ENCODE results near the gene PIEZO2. TPM values are rescaled to one million over a fixed set of nuclear protein-coding genes. Genes with fewer than 3 reads are reported as not detected.

PIEZO2 gene
- total RNA-seq, 1 experiment from 2014 or later: 10.7 TPM

DNA sequence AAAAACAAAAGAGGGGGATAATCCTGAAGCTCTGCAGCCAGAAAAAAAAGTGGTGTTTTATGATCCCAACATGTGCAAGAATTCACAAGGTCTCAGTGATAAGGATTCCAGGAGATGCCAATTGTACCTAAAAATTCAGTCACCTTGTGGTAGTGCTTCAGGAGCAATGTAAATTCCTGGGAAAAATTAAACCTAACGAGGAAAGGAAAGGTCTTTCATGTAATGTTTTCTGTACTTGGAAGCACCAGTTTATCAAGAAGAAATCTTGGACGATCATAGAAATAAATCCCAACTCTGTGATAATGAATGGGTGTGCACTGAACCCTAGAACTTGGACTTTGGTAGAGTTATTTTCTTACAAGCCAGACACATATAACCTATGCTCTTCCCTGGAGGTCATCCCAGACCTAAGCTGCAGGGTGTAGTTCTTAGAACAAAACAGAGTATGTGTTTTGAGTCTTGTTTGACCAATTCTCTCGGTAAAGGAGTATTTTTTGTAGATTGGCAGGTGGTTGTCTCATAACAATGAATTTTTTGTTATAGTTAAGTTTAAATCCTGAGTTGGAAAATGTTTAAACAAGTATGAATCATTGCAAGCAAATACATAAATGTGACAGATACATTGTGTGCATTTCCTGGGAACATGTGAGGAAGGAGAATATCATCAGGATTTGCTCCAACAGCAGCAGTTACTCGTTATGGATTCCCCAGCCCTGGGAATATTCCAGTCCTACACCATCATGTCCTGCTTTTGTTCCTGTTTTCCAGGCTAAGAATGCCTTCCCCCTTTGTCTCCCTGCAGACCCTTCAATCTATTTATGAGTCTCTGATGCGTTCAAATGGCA, 399.0 kb downstream of the PIEZO2 start:
- TF ChIP-seq PRRX2 (CRISPR knock-in tag; IDR thresholded peaks at IDR 0.05): no peak
- no peak overlapping the region for H3K27ac Mint-ChIP-seq
- peaks cover 2% of the 10 kb centered on the region; the same call in 1 of the 2 replicates for H3K4me1 Mint-ChIP-seq
- DNase-seq (ENCODE audit: low spot score) (no peak), ATAC-seq (no peak)
- ChIA-PET CTCF (no interaction called here), POLR2A (no interaction called here)
- H3K9me3 Mint-ChIP-seq: no peaks in the 10 kb centered on the region
- H3K4me3 Mint-ChIP-seq: no peak overlapping the region
- no peaks in the 10 kb centered on the region for H3K36me3 Mint-ChIP-seq
- H3K27me3 Mint-ChIP-seq (ENCODE audit: low read depth): no peaks in the 10 kb centered on the region

DNA sequence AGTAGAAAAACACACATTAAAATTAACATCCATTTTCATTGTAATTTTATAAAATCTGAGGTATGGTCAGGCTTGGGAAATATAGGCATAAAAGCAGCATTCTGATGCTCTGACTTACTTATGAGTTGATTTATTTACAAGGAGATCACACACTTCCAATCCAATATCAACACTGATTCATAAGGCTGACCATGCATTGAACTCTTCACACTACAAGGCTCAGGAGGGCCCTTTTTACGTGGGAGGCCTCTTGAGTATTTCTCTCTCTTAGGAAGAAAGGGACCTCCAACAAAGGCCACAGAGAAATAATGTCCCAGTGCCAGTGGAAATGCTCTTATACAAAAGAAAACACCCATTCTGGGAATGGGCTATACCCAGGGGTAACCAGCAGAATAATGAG, 400.7 kb downstream of the PIEZO2 start:
- H3K4me1 Mint-ChIP-seq: peaks cover 2% of the 10 kb centered on the region; the same call in 1 of the 2 replicates
- no peak overlapping the region for H3K27ac Mint-ChIP-seq
- H3K4me3 Mint-ChIP-seq: no peak overlapping the region
- DNase-seq (ENCODE audit: low spot score) (no peak), ATAC-seq (no peak)
- no peaks in the 10 kb centered on the region for H3K36me3 Mint-ChIP-seq
- H3K27me3 Mint-ChIP-seq (ENCODE audit: low read depth): no peaks in the 10 kb centered on the region
- ChIA-PET POLR2A (no interaction called here), CTCF (no interaction called here)
- no peaks in the 10 kb centered on the region for H3K9me3 Mint-ChIP-seq
- no peak for TF ChIP-seq GRHL2 (CRISPR knock-in tag; IDR thresholded peaks at IDR 0.05; ENCODE audit: insufficient replicate concordance, severe bottlenecking)
- TF ChIP-seq, protein P1, sequence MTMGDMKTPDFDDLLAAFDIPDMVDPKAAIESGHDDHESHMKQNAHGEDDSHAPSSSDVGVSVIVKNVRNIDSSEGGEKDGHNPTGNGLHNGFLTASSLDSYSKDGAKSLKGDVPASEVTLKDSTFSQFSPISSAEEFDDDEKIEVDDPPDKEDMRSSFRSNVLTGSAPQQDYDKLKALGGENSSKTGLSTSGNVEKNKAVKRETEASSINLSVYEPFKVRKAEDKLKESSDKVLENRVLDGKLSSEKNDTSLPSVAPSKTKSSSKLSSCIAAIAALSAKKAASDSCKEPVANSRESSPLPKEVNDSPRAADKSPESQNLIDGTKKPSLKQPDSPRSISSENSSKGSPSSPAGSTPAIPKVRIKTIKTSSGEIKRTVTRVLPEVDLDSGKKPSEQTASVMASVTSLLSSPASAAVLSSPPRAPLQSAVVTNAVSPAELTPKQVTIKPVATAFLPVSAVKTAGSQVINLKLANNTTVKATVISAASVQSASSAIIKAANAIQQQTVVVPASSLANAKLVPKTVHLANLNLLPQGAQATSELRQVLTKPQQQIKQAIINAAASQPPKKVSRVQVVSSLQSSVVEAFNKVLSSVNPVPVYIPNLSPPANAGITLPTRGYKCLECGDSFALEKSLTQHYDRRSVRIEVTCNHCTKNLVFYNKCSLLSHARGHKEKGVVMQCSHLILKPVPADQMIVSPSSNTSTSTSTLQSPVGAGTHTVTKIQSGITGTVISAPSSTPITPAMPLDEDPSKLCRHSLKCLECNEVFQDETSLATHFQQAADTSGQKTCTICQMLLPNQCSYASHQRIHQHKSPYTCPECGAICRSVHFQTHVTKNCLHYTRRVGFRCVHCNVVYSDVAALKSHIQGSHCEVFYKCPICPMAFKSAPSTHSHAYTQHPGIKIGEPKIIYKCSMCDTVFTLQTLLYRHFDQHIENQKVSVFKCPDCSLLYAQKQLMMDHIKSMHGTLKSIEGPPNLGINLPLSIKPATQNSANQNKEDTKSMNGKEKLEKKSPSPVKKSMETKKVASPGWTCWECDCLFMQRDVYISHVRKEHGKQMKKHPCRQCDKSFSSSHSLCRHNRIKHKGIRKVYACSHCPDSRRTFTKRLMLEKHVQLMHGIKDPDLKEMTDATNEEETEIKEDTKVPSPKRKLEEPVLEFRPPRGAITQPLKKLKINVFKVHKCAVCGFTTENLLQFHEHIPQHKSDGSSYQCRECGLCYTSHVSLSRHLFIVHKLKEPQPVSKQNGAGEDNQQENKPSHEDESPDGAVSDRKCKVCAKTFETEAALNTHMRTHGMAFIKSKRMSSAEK (CRISPR knock-in tag; IDR thresholded peaks at IDR 0.05; ENCODE audit: borderline replicate concordance): no peak
- TF ChIP-seq, protein P2, sequence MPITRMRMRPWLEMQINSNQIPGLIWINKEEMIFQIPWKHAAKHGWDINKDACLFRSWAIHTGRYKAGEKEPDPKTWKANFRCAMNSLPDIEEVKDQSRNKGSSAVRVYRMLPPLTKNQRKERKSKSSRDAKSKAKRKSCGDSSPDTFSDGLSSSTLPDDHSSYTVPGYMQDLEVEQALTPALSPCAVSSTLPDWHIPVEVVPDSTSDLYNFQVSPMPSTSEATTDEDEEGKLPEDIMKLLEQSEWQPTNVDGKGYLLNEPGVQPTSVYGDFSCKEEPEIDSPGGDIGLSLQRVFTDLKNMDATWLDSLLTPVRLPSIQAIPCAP (CRISPR knock-in tag; IDR thresholded peaks at IDR 0.05): no peak
- TF ChIP-seq, protein P3, sequence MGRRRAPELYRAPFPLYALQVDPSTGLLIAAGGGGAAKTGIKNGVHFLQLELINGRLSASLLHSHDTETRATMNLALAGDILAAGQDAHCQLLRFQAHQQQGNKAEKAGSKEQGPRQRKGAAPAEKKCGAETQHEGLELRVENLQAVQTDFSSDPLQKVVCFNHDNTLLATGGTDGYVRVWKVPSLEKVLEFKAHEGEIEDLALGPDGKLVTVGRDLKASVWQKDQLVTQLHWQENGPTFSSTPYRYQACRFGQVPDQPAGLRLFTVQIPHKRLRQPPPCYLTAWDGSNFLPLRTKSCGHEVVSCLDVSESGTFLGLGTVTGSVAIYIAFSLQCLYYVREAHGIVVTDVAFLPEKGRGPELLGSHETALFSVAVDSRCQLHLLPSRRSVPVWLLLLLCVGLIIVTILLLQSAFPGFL (CRISPR knock-in tag; IDR thresholded peaks at IDR 0.05; ENCODE audit: borderline replicate concordance): no peak
- no peak for TF ChIP-seq TEAD4 (CRISPR knock-in tag; IDR thresholded peaks at IDR 0.05)
- TF ChIP-seq SP1 (CRISPR knock-in tag; conservative IDR thresholded peaks at IDR 0.05): no peak
- TF ChIP-seq TCF7 (CRISPR knock-in tag; IDR thresholded peaks at IDR 0.05; ENCODE audit: low read depth): no peak
- TF ChIP-seq MYBL2 (CRISPR knock-in tag; IDR thresholded peaks at IDR 0.05): no peak
- TF ChIP-seq, protein P4, sequence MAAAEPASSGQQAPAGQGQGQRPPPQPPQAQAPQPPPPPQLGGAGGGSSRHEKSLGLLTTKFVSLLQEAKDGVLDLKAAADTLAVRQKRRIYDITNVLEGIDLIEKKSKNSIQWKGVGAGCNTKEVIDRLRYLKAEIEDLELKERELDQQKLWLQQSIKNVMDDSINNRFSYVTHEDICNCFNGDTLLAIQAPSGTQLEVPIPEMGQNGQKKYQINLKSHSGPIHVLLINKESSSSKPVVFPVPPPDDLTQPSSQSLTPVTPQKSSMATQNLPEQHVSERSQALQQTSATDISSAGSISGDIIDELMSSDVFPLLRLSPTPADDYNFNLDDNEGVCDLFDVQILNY (CRISPR knock-in tag; IDR thresholded peaks at IDR 0.05): no peak
- no peak for TF ChIP-seq MXD4 (CRISPR knock-in tag; IDR thresholded peaks at IDR 0.05; ENCODE audit: borderline replicate concordance)
- TF ChIP-seq NFYB (CRISPR knock-in tag; conservative IDR thresholded peaks at IDR 0.05; ENCODE audit: low read depth): no peak
- TF ChIP-seq, protein P5, sequence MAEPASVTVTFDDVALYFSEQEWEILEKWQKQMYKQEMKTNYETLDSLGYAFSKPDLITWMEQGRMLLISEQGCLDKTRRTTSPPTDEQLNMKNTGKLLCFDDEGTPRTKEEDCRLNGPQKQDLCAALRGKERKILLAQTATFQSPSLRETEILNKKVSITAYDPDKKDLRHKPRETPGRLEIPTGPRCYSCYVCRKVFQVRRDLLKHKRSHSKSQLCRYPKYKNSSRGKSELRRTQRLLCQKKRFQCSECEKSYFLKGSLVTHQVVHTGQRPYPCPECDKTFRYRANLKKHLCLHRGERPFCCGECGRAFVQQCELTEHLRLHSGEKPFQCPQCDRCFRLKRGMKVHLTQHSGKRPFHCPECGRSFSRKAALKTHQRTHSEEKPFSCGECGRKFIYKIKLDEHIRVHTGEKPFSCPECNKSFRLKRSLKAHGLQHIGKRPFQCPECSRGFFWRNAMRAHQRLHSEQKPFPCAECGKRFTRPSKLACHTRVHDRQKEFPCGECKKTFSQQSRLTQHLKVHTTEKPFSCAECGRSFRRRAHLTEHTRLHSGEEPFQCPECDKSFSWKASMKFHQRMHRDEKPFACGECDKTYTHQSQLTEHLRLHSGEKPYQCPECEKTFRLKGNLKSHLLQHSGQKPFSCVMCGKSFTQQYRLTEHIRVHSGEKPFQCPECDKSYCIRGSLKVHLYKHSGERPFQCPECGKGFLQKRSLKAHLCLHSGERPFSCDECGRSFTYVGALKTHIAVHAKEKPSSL (CRISPR knock-in tag; conservative IDR thresholded peaks at IDR 0.05): no peak
